HL-60 (cell line): ENCODE measurements around the gene ATP5PB.
A peak's percentile ranks its signal among the peaks of the same experiment; 100 is the strongest.

Experiments
- DNase-seq, 2 experiments: peaks; one replicate each; pipeline ENCODE4 v3.0.0-alpha.2; 2010 to 2020; ENCODE audit warnings: low read depth in 1 of 2, low spot score in 1 of 2
- H3K27ac ChIP-seq: fragments of 250-450 bp; sonication (Bioruptor Pico); replicated peaks from 2 replicates; pipeline ENCODE4 v1.5.1; 2020; ENCODE audit warnings: mild to moderate bottlenecking, moderate library complexity
- H3K27me3 ChIP-seq: fragments of 250-450 bp; sonication (Bioruptor Pico); 2 replicates; pipeline ENCODE4 v1.5.1; 2021; ENCODE audit warnings: mild to moderate bottlenecking, moderate library complexity; ENCODE audit not compliant: insufficient read depth, poor library complexity, severe bottlenecking
- H3K4me3 ChIP-seq: replicated peaks from 2 replicates; pipeline ENCODE4 v1.5.1; 2011; ENCODE audit warnings: mild to moderate bottlenecking, control low read depth, low read length; ENCODE audit not compliant: insufficient read depth
- GABPA ChIP-seq: IDR thresholded peaks from 2 replicates; pipeline ENCODE4 v1.6.1; 2012; ENCODE audit warnings: low read depth
- POLR2AphosphoS5 ChIP-seq: IDR thresholded peaks from 2 replicates; pipeline ENCODE4 v1.6.1; 2012; ENCODE audit warnings: low read depth
- REST ChIP-seq: IDR thresholded peaks from 2 replicates; pipeline ENCODE4 v1.6.1; 2012; ENCODE audit warnings: low read depth; ENCODE audit not compliant: insufficient replicate concordance
- SPI1 ChIP-seq: IDR thresholded peaks from 2 replicates; pipeline ENCODE4 v1.6.1; 2012; ENCODE audit warnings: low read depth, mild to moderate bottlenecking, borderline replicate concordance
- TF ChIP-seq, protein P1 (sequence below): IDR thresholded peaks from one replicate; pipeline ENCODE4 v1.5.1; 2011; ENCODE audit warnings: low read length, control low read depth, inconsistent platforms; ENCODE audit not compliant: insufficient read depth

The ATP5PB gene

GRCh38 chr1:111501645-111502044 is 52.4 kb downstream of the ATP5PB start:
- no peak for DNase-seq
- H3K27me3 ChIP-seq = no peaks in the 10 kb centered on the region
- H3K4me3 ChIP-seq = no peak overlapping the region
- no peak for TF ChIP-seq REST
- TF ChIP-seq SPI1 = no peak
- H3K27ac ChIP-seq = no peak overlapping the region

DNA sequence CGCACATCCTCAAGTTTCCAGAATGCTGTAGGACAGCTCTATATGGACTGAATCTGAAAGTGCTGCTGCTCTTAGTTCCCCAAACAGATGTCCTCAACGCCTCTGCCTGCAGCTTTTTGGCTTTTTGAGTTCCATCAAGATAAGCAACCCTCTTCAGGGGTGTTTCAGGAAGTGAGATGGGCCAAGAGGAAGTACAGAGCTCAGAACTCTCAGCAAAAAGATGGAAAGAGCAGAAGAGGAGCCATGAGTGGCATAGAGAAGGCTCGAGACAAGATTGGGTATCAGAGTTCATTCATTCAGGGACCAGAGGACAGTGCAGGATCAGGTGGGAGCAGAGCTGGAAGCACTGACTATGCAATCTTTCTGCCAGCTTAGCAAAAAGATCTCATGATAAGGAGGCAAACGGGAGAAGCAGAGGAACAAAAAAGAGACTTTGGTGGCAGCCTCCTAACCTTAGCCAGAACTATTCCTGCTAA is 54.4 kb downstream of the ATP5PB start, which contains the start of the genes ADORA3 and TMIGD3:
Gene ADORA3 (minus strand): TSS at position 49 of the 476 bp plus-strand sequence. CDS start 279 bp downstream, outside the sequence.
Gene TMIGD3 (minus strand): TSS at position 49 of the 476 bp plus-strand sequence. CDS start 279 bp downstream, outside the sequence.
- DNase-seq = peak in 1 of 2 experiments; percentile 90
- H3K27ac ChIP-seq = peak within 1 kb of the TSS; percentile 96
- TF ChIP-seq GABPA (peak; percentile 44; the same call in 1 of the 2 replicates), POLR2AphosphoS5 (peak; percentile 31; the same call in 1 of the 2 replicates), REST (no peak), SPI1 (peak; percentile 95)
- TF ChIP-seq, protein P1, sequence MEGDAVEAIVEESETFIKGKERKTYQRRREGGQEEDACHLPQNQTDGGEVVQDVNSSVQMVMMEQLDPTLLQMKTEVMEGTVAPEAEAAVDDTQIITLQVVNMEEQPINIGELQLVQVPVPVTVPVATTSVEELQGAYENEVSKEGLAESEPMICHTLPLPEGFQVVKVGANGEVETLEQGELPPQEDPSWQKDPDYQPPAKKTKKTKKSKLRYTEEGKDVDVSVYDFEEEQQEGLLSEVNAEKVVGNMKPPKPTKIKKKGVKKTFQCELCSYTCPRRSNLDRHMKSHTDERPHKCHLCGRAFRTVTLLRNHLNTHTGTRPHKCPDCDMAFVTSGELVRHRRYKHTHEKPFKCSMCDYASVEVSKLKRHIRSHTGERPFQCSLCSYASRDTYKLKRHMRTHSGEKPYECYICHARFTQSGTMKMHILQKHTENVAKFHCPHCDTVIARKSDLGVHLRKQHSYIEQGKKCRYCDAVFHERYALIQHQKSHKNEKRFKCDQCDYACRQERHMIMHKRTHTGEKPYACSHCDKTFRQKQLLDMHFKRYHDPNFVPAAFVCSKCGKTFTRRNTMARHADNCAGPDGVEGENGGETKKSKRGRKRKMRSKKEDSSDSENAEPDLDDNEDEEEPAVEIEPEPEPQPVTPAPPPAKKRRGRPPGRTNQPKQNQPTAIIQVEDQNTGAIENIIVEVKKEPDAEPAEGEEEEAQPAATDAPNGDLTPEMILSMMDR = no peak
- no peak within 1 kb of the TSS for H3K4me3 ChIP-seq
- H3K27me3 ChIP-seq = no peaks in the 10 kb centered on the region

DNA sequence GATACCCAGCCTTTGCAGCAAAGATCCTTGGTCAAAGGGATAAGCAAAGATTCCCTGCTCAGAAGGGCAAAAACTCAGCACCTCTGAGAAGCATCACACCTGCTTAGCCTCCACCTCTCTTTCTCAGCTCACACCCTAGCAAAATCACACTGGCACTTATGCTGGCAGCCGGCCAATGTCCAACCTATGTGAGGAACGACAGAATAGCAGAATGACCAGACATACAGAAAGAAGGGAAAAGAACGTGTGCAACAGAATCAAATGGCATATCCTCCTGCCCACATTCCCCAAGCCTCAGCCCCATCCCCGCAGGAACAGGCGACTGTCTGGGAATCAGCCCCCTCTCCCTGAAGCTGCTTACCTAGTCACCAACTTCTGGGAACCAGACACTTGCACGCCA is 54.8 kb downstream of the ATP5PB start:
- no peak overlapping the region for H3K4me3 ChIP-seq
- peak overlapping the region; percentile 96 for H3K27ac ChIP-seq
- H3K27me3 ChIP-seq = no peaks in the 10 kb centered on the region
- no peak for DNase-seq
- TF ChIP-seq SPI1 (no peak), POLR2AphosphoS5 (no peak), GABPA (no peak), REST (no peak)
- TF ChIP-seq, protein P1 = no peak
